Adrenal gland (tissue), 12 donors: ENCODE data around the gene TRAPPC8. TPM values are rescaled to one million over a fixed set of nuclear protein-coding genes. Genes with fewer than 3 reads are reported as not detected.
"Not testable (repeated sequence)": the region's sequence is repeated elsewhere in the genome, so short reads cannot be mapped to it uniquely, and the experiment has no call there.

Experiments
- DNase-seq, 7 donors: peaks; one replicate each; pipeline ENCODE4 v3.0.0-alpha.2; 2019 to 2020
- H3K27ac ChIP-seq, 5 donors: fragments of 200-600 bp; sonication (generic) in 4 of 5; 1 replicate in 3 of 5; 2 replicates in 2 of 5; pipeline versions ENCODE4 v1.5.1 to v1.8.0; 2016 to 2020; ENCODE audit warnings: mild to moderate bottlenecking in 1 of 5
- H3K27me3 ChIP-seq: fragments of 200-600 bp; 2 replicates; pipeline ENCODE4 v1.8.0; 2021
- H3K36me3 ChIP-seq, 2 donors: fragments of 200-600 bp; replicated peaks in 1 of 2; 1 replicate in 1 of 2; 2 replicates in 1 of 2; pipeline versions ENCODE4 v1.5.1 to v1.8.0; 2018 to 2022
- H3K4me1 ChIP-seq, 2 donors: fragments of 200-600 bp; replicated peaks in 1 of 2; 1 replicate in 1 of 2; 2 replicates in 1 of 2; pipeline versions ENCODE4 v1.5.1 to v1.8.0; 2018 to 2021
- H3K4me3 ChIP-seq, 4 donors: fragments of 200-600 bp; sonication (generic) in 3 of 4; one replicate each; pipeline ENCODE4 v1.5.1; 2016 to 2018
- H3K9me3 ChIP-seq, 3 donors: fragments of 200-600 bp; sonication (generic) in 1 of 3; replicated peaks in 1 of 3; 1 replicate in 2 of 3; 2 replicates in 1 of 3; pipeline versions ENCODE4 v1.5.1 to v1.8.0; 2016 to 2021
- POLR2A ChIP-seq, 2 donors: fragments of 450-650 bp; IDR thresholded peaks; one replicate each; pipeline ENCODE4 v1.6.1; 2017; ENCODE audit warnings: antibody characterized with exemption in 2 of 2, mild to moderate bottlenecking in 2 of 2, moderate library complexity in 1 of 2
- WGBS, 4 donors: extraction: QIAGEN DNeasy Blood & Tissue Kit in 2 of 4; methylation state at CpG; one replicate each; pipeline versions ENCODE4 v1.1.5 to v1.1.7; 2013 to 2017; 5-methylcytosine and 5-hydroxymethylcytosine counted together
- intact Hi-C, 2 donors: fragments of 100-400 bp; cut with DNase I; formaldehyde crosslinking; loops; one replicate each; pipeline versions ENCODE4 v1.14.1 to v1.15.0; 2022 to 2023
- polyA plus RNA-seq, 3 donors: library from polyadenylated mRNA; stranded (reverse); fragments of 200-250 nt in 2 of 3; fragments of 350-450 nt in 1 of 3; fragmentation: Illumina TruSeq in 1 of 3; extraction: RNeasy Lipid Tissue Mini Kit (QIAGEN cat#74804) in 1 of 3; gene quantifications; one replicate each; pipeline ENCODE4 v1.2.3, GENCODE V29; 2013 to 2014
- total RNA-seq, 9 donors: library from RNA; depleted of rRNA in 4 of 9; stranded (reverse); fragments of >200 nt in 4 of 9; fragments of 120-200 nt in 1 of 9; fragmentation: NEBNext Ultra II Directional in 1 of 9; extraction: Animal tissue kit (Norgen Biotek cat#: 25700) in 1 of 9; gene quantifications; one replicate each; pipeline versions ENCODE4 v1.1.0 to v1.2.4, GENCODE V29; 2013 to 2023
- TF ChIP-seq, protein P1 (sequence below), 6 experiments: fragments of 450-650 bp in 4 of 6; fragments of 200-600 bp in 2 of 6; sonication (generic) in 1 of 6; IDR thresholded peaks; 1 replicate in 5 of 6; 2 replicates in 1 of 6; pipeline versions ENCODE4 v1.5.1 to v1.8.0; 2016 to 2021; ENCODE audit warnings: antibody characterized with exemption in 6 of 6, mild to moderate bottlenecking in 2 of 6, moderate library complexity in 1 of 6
- donor health status: healthy with polysubstance abuse.
- donor health status: Bipolar disorder and iron deficiency.
- donor health status: DM: yes; HTN: yes; CAD: no.
- donor health status: DM: no; HTN: no; CAD: no.
- donor health status: DM: no; HTN: no; CAD: no.
- donor health status: DM: yes; HTN: yes; CAD: no.

TRAPPC8 gene
- total and polyA plus RNA-seq, 12 donors: 12.8 to 69.6 (median 43.1) TPM

DNA sequence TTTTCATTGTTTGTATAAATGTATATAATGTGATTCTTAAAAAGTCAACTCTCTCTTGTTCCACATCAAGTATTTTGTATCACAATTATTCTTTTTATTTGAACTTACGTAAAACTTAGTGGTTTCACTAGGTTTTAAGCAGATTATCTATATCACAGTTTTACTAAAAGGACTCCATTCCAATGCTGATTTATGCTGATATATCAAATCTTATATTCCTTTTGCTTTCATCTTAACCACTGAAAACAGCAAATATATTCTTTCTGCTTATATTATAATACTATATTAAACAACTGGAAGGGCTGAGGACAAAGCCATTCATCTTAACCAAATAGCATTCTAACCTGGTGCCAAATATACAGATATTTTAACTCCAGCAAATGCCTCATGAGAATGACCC, 24.2 kb downstream of the TRAPPC8 start:
- Histone ChIP-seq H3K4me1 (no peaks in the 10 kb centered on the region), H3K36me3 (no peaks in the 10 kb centered on the region)
- intact Hi-C loops: no loop called here

DNA sequence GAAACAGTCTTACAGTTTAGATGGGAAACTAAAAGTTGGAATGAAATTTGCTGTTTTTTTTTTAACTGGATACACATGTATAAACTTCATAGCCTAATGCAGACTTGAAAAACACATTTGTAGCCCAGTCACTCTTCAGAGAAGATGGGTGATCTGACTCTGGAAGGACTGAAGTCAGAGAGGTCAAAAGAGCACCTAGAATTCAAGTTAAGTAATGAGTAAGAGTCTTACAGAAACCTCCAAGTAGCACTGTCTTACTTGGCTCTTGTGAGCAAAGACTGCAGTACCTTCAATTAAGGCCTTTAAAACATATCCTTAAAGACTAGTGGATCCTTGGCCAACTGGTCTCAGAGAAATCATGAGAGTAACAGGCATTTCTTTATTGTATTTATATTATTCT, 41.9 kb downstream of the TRAPPC8 start:
- DNase-seq: no peak
- Histone ChIP-seq H3K36me3 (peaks cover 0 to 37% of the 10 kb centered on the region in 2 donors), H3K9me3 (no peaks in the 10 kb centered on the region), H3K27me3 (no peaks in the 10 kb centered on the region), H3K27ac (no peak overlapping the region), H3K4me1 (peaks cover 0 to 20% of the 10 kb centered on the region in 2 donors), H3K4me3 (no peak overlapping the region)
- TF ChIP-seq, protein P1, sequence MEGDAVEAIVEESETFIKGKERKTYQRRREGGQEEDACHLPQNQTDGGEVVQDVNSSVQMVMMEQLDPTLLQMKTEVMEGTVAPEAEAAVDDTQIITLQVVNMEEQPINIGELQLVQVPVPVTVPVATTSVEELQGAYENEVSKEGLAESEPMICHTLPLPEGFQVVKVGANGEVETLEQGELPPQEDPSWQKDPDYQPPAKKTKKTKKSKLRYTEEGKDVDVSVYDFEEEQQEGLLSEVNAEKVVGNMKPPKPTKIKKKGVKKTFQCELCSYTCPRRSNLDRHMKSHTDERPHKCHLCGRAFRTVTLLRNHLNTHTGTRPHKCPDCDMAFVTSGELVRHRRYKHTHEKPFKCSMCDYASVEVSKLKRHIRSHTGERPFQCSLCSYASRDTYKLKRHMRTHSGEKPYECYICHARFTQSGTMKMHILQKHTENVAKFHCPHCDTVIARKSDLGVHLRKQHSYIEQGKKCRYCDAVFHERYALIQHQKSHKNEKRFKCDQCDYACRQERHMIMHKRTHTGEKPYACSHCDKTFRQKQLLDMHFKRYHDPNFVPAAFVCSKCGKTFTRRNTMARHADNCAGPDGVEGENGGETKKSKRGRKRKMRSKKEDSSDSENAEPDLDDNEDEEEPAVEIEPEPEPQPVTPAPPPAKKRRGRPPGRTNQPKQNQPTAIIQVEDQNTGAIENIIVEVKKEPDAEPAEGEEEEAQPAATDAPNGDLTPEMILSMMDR (IDR thresholded peaks at IDR 0.05): no peak
- TF ChIP-seq POLR2A (IDR thresholded peaks at IDR 0.05): no peak
- intact Hi-C loops: no loop called here

More for the DNA sequence above, 24.2 kb downstream of the TRAPPC8 start:
- 96 to 100% (median 97%) methylated on average over 1 of the region's 1 CpG for WGBS, 4 donors
- TF ChIP-seq POLR2A (IDR thresholded peaks at IDR 0.05): no peak
- TF ChIP-seq, protein P1 (IDR thresholded peaks at IDR 0.05): no peak
- Histone ChIP-seq H3K27ac (no peak overlapping the region), H3K9me3 (peaks cover 0 to 3% (median 0%) of the 10 kb centered on the region in 3 donors), H3K4me3 (no peak overlapping the region), H3K27me3 (no peaks in the 10 kb centered on the region)
- no peak for DNase-seq

DNA sequence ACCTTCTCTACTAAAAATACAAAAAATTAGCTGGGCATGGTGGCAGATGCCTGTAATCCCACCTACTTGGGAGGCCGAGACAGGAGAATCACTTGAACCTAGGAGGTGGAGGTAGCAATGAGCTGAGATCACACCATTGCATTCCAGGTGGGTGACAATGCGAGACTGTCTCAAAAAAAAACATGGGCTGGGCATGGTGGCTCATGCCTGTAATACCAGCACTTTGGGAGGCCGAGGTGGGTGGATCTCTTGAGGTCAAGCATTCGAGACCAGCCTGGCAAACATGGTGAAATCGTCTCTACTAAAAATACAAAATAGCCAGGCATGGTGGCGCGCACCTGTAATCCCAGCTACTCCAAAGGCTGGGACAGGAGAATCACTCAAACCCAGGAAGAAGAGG, 43.2 kb downstream of the TRAPPC8 start:
- H3K27me3 ChIP-seq, H3K27ac ChIP-seq, H3K4me3 ChIP-seq, H3K9me3 ChIP-seq, intact Hi-C loops, DNase-seq: not testable (repeated sequence)
- WGBS, 4 donors: 88 to 98% (median 93%) methylated on average over 7 of the region's 7 CpGs
- H3K36me3 ChIP-seq: peaks cover 0 to 26% of the 10 kb centered on the region in 2 donors
- H3K4me1 ChIP-seq: peaks cover 0 to 20% of the 10 kb centered on the region in 2 donors

DNA sequence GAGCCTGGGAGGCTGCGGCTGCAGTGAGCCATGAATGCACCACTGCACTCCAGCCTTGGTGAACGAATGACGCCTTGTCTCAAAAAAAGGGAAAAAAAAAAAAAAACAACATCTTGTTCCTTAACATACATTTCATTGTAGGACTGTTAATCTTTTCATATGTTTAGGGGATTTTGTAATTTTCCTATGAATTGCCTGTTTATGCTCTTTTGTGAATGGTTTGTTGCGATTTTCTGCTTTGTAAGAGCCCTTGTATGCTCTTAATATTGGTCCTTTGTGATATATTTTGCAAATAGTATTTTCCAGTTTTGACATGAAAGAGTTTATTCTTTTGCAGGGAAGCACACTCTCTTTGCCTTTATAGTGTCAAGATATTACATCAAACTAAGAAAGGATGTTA, 50.0 kb downstream of the TRAPPC8 start:
- Histone ChIP-seq H3K27ac (no peak overlapping the region), H3K4me1 (peaks cover 0 to 13% of the 10 kb centered on the region in 2 donors), H3K9me3 (no peaks in the 10 kb centered on the region), H3K27me3 (no peaks in the 10 kb centered on the region), H3K4me3 (no peak overlapping the region), H3K36me3 (peaks cover 0 to 11% of the 10 kb centered on the region in 2 donors)
- intact Hi-C loops: no loop called here
- DNase-seq: no peak
- TF ChIP-seq POLR2A (IDR thresholded peaks at IDR 0.05): no peak
- TF ChIP-seq, protein P1 (IDR thresholded peaks at IDR 0.05): no peak
- 93 to 97% (median 94%) methylated on average over 4 of the region's 4 CpGs for WGBS, 4 donors

GRCh38 chr18:31891566-31891965, 51.4 kb downstream of the TRAPPC8 start:
- no peaks in the 10 kb centered on the region for H3K9me3 ChIP-seq
- TF ChIP-seq POLR2A (IDR thresholded peaks at IDR 0.05): no peak
- TF ChIP-seq, protein P1 (IDR thresholded peaks at IDR 0.05): no peak
- H3K4me3 ChIP-seq: no peak overlapping the region
- H3K27me3 ChIP-seq: no peaks in the 10 kb centered on the region
- peaks cover 0 to 11% of the 10 kb centered on the region in 2 donors for H3K36me3 ChIP-seq
- DNase-seq: no peak
- WGBS, 4 donors: 91 to 97% (median 95%) methylated on average over 3 of the region's 3 CpGs
- no peak overlapping the region for H3K27ac ChIP-seq
- intact Hi-C loops: no loop called here
- no peaks in the 10 kb centered on the region for H3K4me1 ChIP-seq
